ENCODE results near the gene ATP11A.

Gene ATP11A

GRCh38 chr13:112726016-112726767 is 36.4 kb downstream of the ATP11A start:
- FAIRE-seq: no peak

DNA sequence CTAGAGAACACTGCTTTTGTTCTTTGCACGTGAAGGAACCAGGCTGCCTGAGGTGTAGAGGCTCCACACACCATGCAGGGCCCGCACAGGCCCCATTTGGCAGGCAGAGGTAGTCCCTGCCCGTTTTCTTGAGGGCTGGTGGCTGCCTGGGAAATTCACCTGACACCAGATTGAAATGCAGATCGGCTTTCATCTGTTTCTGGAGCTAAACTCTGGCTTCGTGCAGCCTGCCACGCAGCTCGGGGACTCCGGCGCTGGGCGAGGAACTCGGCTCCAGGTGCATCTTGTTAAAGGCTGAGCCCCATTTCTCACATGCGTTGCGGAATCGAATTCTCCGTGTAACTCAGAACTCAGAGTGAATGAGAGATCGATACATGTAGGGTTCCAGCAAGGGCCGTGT is 37.7 kb downstream of the ATP11A start:
- FAIRE-seq: no peak

DNA sequence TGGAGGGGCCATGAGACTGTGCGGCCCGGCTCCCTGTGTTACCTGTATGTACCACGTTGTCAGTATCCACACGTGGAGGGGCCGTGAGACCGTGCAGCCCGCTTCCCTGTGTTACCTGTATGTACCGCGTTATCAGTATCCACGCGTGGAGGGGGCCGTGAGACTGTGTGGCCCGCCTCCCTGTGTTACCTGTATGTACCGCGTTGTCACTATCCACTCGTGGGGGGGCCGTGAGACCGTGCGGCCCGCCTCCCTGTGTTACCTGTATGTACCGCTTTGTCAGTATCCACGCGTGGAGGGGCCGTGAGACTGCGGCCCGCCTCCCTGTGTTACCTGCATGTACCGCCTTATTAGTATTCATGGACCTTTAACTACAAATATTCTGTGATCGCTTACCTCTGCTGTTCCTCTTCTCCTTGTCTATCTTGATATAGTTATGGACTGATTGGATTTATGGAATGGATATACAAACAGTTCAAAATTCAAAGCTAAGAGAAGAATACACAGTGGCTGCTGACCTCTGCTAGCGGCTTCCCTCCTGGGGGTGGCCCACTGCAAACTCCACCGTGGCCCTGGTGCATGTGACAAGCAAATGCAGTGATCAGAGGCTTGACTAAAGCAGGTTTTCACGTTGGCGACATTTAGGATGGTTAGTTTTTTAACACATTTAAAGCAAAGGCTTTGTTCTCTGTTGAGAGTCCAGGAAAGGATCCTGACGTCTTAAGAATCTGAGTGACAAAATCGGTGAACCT is 38.7 kb downstream of the ATP11A start:
- FAIRE-seq: no peak

- FAIRE-seq: no peak
These were observed 39.6 kb downstream of the ATP11A start for GRCh38 chr13:112729408-112729807.

DNA sequence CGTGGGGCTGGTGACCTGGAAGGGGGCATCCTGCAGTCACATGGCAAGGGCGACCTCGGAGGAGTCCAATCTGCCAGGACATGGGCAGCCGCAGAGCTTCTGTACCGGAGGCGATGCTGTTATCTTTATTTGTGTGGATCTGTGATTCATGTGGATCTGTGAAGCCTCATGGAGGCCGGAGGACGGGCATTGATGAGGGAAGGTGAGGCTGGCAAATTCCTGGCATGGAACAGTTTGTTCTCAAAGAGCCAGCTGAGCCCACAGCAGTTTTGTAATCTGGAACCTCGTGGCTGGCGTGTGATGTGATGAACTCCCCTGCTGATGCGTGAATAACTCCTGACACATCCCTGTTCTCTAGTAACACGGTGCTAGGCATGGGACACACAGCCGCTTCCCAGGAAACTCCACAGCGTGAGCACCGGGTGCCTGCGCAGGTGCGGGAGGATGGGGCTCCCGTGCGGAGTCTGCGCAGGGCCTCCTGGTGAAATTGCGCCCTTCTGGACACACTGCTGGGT is 40.4 kb downstream of the ATP11A start:
- no peak for FAIRE-seq

DNA sequence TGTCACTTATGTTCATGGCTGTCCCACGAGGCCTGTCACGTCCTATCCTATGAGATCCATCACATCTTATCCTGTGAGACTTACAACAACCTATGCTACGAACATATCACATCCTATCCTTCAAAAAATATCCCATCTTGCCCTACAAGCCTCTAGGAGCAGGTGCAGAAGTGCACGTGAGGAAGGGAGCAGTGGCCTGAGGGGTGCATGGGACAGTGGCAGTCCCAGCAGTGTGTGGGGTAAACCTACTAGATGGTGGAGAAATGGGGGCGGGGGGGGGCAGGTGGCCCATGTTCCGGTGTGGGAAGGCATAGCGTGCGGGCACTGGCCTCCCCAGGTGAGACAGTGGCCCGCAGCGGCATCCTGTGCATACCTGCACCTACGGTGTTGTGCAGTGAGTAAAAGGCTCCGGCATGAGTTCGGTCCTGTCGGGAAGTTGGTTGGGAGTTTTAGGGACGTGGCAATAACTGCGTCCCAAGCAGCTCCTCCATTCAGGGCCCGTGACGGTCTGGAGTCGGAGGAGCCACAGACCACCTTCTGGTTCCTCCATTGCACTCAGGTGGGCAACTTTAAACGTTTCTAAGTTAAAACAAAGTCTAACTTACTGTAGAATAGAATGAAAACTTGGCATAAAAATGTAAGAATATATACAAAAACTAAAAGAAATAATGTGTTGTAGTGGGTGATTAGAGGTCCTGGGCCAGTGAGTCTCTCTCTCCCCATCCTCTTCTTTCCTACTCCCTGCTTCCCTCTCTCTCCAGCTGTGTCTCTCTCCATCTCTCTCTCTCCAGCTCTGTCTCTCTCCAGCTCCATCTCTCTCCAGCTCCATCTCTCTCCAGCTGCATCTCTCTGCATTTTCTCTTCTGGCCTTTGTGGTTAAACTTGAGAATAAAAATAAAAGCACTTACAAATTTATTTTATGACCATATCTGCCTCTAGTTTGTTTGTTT is 42.1 kb downstream of the ATP11A start:
- no peak for FAIRE-seq

DNA sequence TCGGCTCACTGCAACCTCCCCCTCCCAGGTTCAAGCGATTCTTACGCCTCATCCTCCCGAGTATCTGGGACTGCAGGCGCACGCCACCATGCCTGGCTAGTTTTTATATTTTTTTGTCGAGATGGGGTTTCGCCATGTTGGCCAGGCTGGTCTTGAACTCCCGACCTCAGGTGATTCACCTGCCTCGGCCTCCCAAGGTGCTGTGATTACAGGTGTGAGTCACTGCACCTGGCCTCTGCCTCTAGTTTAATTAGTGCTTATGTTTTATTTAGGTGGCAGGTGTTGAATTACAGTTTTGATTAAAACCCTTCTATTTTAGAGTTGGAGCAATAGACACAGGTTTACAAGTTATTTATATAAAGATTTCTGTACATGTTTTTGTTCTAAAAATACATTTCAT is 42.8 kb downstream of the ATP11A start:
- FAIRE-seq: no peak

DNA sequence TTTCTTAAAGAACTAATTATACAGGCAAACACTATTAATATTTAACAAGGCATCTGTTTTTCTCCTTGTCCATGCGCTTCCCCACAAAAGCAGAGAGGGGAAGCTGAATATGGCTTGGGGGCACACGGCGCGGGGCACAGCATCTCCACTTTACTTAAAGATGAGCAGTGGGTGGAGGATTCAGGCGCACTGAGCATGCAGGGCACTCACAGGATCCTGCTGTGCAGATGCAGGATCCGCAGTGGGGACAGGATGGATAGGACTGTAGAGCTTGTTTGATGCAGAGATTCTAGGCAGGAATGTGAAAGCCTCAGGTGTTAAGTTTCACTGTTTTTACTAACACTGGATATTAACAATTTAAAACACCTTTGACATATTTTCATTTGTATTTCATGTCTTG is 43.3 kb downstream of the ATP11A start:
- FAIRE-seq: no peak

DNA sequence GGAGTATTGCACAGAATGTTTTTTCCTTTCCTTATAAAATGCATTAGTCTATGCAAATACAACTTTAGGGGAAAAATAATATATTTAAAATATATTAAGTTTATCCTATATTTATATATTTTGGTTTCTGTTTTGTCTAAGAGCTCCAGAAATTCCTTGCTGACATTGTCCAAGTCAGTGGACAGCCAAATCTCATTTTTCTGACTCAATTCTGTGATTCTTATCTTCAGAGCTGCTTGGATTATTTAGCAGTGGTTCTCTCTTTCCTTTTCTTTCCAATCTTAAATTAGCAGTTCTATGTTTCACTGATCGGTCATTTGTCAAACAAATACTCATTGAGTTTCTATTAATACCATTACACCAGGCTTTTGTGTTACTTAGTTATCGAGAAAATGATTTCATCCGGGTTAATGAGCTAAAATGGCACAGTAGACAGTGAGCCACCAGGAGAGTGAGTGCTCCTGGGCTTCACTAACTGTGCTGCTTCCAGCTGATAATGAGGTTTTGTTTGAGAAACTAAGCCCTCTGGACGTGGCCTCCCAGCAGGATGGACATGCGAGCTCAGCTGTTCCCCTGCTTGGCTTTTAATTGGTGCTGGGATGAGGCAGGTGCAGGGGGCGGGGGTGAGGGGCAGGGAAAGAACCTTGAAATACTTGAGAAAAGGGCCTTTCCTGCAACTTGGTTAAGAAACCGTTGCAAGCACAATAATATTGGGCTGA is 44.0 kb downstream of the ATP11A start:
- FAIRE-seq: no peak

DNA sequence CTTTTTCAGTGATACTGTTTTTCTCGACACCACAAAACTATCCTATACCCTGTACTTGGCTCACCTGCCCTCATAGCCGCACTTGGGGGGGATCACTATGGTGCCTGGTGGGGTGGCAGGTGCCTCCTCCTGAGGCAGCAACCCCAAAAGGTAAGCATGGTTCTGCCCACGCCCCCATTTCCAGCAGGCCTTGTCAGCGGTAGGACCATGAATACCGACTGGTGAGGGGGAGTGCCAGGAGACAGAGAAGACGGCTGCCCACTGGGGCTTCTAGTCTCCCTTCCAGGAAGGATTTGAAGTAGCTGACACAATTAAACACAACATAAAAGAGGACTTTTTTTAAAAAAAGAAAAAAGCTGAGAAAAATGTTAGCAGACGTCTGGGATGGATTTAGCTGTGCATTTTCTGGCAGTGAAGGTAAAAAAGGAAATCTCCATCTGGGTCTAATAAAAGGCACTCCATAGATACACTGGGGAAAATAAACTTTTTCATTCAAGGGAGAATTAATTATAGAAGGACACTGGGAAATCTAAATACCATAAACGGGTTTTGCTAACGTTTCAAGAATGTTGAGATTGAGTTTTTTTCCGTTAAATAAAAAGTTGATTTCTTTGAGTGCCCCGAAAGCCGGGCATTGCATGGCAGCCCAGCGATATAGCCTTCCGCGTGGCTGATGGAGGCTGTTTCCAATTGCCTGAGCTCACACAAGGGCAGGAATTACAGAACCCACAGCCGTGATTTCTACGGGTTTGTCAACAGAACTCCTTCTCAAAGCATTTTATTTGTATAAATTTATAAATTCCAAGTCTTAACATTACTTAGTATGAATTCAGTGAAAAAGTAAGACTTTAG is 45.1 kb downstream of the ATP11A start:
- no peak for FAIRE-seq

DNA sequence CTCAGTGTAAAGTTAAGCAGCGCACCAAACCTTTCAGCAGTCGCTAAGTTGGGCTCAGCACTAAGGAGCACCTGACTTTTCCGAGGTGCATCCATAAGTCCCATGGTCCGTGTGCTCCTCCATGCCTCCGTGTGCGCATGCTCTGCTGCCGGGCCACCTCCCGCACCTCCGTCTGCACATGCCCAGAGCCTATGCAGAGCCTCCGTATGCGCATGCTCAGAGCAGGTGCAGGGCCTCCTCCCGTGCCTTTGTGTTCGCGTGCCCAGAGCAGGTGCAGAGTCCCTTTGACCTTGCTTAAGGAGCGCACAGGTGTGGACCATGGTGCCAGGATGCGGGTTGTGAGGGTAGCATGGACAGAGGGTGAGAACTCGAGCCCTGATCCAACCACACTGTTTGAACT is 46.0 kb downstream of the ATP11A start:
- no peak for FAIRE-seq

DNA sequence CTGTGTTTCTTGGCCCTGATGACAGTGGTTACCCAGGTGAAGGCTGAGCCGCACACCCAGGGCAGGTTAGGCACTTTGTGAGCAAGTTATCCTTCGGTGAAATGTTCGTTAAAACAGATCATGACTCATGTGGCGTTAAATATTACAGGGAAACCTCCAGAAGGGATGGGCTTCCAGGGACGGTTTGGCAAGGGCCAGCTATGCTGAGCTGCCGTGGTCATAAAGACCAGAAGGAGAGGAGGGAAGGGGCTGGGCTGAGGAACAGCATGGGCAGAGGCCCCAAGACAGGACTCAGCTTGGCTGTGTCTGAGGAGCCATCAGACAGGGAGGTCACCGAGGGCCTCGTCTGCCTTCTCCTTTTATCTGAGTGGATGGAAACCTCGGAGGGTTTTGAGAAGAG is 47.5 kb downstream of the ATP11A start:
- no peak for FAIRE-seq

- no peak for FAIRE-seq
These were observed 48.8 kb downstream of the ATP11A start for GRCh38 chr13:112738606-112739005.

GRCh38 chr13:112740502-112741131 is 50.8 kb downstream of the ATP11A start:
- no peak for FAIRE-seq

GRCh38 chr13:112741185-112741755 is 51.4 kb downstream of the ATP11A start:
- FAIRE-seq: no peak

DNA sequence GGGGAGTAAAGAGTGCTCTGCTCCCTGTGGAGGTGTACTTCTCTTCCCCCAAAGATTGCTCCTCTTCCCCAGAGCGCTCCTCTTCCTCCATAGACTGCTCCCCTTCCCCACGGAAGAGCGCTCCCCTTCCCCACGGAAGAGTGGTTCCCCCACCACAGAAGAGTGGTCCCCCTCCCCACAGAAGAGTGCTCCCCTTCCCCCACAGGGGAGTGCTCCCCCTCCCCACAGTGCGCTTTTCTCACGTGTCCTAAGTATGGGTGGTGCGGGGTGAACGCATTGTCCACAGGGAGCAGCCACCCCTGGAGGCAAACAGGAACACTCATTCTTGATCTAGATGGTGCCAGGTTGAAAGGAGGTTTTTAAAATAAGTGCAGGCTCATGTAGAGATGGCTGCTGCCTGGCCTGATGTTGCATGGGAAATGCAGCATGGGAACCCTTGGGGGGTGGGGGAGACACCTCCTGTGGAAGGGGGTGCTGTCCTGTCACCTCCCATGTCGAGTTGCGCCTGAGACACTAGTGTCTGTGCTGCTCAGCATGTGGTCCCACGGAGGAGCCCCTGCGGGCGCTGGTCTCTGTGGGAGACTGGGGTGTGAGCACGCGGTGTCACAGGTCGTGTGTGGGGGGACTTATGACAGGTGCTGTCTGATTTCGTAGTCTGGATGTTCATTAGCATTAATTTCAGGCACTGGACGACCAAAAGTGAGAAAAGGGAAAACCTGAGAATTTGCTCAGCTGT is 52.2 kb downstream of the ATP11A start:
- FAIRE-seq: no peak

GRCh38 chr13:112742583-112742982 is 52.7 kb downstream of the ATP11A start:
- FAIRE-seq: no peak

DNA sequence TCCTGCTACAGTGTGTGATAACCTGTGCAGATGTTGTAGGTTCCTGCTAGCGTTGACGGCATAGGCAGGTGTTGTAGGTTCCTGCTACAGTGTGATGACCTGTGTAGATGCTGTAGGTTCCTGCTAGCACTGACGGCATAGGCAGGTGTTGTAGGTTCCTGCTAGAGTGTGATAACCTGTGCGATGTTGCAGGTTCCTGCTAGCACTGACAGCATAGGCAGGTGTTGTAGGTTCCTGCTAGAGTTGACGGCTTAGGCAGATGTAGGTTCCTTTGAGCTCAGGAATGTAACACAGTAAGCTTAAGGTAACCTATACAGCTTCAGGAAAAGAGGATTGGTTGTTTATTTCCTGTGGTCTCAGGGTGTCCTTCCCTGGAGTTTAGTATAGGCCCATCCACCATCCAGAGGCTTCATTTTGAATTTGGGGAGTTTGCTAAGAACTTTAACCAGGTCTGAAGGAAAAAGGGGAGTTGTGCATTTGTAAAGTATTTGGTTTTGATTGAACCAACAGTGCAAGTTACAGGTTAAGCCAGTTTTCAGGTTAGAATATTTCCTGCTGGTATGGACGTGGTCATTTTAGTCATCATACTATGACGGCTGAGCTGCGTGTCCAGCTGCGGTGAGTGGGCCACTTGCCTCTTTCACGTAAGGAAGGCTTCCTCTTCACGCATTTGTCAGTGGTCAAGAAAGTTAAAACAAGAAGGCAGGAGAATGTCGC is 53.8 kb downstream of the ATP11A start:
- FAIRE-seq: no peak
